Measurements from ENCODE around the gene LRRC47.
"Not testable (repeated sequence)": the region's sequence is repeated elsewhere in the genome, so short reads cannot be mapped to it uniquely, and the experiment has no call there.

The LRRC47 gene

DNA sequence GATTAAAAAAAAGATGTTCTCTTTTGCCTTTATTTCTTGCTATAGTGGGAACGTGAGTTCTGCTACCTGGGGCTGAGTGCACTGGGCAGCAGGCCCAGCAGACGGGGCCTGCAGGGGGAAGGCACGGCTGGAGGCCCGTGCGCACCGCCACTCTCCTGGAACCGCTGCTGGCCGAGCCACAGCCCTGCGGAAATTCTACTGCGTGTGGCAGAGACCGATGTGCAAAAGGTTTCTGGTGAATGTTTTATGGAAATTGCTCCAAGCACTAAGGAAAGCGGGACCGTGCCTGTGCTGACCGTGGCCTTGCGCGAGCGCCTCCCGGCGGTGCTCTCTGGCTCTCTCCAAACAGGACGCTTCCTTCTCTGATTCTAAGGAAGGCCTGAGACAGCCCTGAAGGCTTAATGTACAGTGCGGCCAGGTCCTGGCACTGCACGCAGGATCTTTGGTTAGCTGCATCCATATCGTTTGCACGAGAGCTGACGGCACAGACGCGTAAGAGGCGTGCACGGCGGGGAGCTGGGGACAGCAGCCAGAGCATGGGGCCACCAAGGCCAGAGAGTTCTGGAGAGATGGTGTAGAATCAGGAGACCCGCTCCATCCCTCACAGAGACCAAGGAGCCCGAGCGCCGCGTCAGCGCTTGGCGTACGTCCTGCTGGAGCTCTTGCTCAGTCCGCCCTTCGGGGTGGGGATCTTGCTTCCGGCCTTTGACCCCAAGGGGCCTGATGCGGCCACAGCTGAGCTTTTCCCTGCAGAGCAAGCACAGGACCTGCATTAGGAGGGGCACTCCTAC is 18.7 kb upstream of the LRRC47 start:
- DNase-seq (ENCODE audit: low read depth): no peak

DNA sequence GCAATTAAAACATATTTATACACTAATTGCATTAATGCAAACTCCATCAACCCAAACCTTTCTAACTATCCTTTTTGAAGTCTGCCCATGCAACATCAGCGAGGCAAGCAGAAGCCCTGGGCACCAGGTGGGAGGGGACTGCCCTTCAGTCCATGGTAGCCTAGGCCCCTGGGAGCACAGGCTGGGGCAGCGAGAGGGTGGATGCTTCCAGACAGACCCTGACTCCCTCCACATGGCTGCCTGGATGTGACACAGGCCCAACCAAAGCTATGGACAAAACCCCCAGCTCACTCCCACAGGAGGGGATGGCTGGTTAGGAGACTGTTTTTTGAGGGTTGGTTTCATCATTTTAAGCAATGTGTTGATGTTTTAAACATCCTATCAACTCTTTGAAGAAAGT is 17.8 kb upstream of the LRRC47 start:
- no peak for DNase-seq (ENCODE audit: low read depth)

- DNase-seq (ENCODE audit: low read depth): no peak
Measured at GRCh38 chr1:3811595-3811911, 15.3 kb upstream of the LRRC47 start.

DNA sequence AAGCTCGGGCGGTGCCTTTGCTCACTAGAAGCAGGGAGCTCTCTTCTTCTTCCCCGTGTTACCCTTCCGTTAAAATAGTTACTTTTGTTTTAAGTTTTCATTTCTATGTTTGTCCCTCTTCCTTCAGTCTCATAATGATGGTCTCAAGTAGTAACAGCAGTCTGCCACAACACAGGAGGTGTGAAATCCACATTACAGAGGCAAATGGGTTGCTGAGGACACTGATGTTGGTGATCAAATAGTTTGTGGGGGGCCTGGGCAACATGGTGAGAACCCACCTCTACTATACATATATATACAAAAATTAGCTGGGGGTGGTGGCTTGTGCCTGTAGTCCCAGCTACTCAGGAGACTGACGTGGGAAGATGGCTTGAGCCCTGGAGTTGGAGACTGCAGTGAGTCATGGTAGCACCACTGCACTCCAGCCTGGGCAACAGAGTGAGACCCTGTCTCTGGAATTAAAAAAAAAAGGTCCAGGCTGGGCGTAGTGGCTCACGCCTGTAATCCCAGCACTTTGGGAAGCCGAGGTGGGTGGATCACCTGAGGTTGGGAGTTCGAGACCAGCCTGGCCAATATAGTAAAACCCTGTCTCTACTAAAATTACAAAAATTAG is 14.0 kb upstream of the LRRC47 start:
- DNase-seq (ENCODE audit: low read depth): not testable (repeated sequence)

- no peak for DNase-seq (ENCODE audit: low read depth)
Measured at GRCh38 chr1:3809680-3810079, 13.4 kb upstream of the LRRC47 start.

DNA sequence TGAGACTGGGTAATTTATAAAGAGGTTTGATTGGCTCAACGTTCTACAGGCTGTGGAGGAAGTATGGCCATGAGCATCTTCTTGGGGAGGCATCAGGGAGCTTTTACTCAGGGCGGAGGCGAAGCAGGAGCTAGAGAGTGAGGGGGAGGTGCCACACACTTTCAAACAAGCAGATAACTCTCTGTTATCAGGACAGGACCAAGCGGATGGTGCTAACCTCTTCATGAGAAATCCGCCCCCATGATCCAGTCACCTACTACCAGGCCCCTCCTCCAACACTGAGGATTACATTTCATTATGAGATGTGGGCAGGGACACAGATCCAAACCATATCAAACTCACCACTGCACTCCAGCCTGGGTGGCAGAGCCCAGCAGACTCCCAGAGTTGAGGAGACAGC is 11.5 kb upstream of the LRRC47 start:
- DNase-seq (ENCODE audit: low read depth): no peak

DNA sequence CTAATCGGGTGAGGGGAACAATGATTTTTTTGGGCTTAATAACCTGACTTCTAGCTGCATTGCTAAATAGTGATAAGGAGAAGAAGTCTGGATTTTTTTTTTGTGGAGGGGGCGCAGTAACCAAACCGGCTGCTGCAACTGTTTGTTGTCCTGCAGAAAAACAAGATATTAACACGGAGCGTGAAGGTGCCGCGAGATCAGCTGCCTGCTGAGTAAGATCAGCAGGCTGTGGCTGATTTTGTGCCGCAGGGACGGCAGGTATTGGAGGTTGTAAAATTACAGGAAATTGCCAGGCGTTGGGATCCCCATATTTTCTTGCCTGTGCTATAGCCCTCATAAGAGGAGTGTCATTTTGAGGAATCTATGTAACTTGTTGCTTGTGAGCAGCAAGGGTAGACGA is 8.7 kb upstream of the LRRC47 start:
- no peak for DNase-seq (ENCODE audit: low read depth)

- not testable (repeated sequence) for DNase-seq (ENCODE audit: low read depth)
Measured at GRCh38 chr1:3804627-3804944, 8.3 kb upstream of the LRRC47 start.

DNA sequence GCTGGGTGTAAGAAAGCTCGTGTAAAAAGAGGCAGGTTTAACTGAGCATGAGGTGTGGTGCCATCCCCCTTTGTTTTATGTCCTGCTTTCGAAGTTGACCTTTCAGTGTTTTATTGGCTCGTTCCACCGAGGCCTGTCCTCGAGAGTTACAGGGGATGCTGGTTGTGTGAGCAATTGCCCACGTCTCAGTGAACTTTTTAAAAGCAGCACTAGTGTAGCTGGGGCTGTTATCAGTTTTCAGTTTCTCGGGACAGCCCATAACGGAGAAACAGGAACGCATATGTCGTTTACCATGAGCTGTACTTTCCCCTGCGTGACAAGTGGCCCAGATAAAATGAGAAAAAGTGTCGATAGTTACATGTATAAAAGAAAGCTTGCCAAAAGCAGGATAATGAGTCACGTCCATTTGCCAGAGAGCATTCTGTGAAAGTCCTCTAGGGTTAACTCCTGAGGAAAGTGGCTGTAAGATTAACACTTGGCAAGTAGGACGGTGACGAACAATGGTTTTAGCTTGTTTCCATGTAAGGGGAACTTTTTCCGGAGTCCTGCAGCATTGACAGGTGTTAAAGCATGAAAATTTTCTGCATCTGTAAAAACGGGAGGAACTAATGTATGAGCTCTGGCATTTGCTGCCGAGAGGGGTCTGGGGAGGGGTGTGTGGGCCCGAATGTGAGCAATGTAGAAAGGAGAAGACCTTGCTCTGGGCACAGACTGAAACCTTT is 7.8 kb upstream of the LRRC47 start:
- DNase-seq (ENCODE audit: low read depth): no peak

- not testable (repeated sequence) for DNase-seq (ENCODE audit: low read depth)
Measured at GRCh38 chr1:3800795-3801194, 4.5 kb upstream of the LRRC47 start.

DNA sequence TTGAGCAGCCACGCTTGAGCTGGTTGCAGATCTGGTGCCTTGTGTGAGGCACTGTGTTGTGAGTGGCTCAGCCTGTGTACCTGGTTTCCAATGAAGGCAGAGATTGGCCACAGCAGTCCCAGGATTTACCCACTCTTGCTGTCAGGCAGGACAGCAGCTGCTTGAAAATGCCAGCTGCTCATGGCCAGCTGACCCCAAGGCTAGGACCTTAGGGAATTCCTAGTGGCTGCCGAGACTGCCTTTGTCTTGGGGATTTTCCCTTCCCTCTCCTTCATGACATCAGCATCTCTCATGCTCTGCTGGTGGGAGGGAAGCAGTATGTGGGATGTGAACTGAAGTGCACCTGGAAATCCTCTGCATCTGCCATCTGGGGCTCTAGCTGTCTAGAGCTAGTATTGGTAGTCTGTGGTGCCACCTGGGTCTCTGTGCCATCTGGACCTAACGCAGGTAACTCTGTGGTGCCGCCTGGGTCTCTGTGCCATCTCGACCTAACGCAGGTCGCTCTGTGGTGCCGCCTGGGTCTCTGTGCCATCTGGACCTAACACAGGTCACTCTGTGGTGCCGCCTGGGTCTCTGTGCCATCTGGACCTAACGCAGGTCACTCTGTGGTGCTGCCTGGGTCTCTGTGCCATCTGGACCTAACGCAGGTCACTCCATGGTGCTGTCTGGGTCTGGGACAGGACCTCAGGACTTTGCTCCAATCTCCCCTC is 3.8 kb upstream of the LRRC47 start:
- no peak for DNase-seq (ENCODE audit: low read depth)

DNA sequence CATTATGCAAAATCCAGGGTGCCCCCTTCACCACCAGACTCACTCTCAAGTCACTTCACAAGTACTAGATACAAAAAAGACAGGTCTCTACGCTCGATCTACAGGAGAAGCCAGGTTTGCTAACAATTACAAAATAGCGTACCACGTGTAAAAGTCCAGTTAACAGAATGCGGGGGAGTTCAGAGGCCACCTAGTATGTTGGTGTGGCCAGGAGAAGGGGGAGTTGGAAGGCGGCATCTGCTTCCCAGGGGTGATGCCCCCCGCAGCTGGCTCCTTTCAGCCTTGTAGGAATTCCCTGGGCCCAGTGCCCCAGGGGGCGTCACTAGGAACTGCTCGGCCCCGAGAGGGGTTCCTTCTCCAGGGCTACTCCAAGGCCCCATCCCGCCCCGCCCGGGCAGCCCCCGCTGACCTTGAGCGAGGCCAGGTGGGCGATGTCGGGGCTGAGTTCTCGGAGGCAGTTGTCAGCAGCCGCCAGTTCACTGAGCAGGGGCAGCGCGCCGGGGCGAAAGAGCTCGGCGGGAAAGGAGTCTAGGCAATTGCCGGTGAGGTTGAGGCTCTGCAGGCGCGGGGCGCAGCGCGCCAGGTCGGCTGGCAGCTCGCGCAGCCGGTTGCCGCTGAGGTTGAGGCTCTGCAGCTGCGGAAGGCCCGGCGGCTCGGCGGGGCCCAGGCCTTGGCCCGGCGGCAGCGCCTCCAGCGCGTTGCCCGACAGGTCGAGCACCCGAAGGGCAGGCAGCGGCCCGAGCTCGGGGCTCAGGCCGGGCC is 664 bp downstream of the LRRC47 start:
- DNase-seq (ENCODE audit: low read depth): no peak

- no peak for DNase-seq (ENCODE audit: low read depth)
Measured at GRCh38 chr1:3790952-3791351, 5.3 kb downstream of the LRRC47 start.

DNA sequence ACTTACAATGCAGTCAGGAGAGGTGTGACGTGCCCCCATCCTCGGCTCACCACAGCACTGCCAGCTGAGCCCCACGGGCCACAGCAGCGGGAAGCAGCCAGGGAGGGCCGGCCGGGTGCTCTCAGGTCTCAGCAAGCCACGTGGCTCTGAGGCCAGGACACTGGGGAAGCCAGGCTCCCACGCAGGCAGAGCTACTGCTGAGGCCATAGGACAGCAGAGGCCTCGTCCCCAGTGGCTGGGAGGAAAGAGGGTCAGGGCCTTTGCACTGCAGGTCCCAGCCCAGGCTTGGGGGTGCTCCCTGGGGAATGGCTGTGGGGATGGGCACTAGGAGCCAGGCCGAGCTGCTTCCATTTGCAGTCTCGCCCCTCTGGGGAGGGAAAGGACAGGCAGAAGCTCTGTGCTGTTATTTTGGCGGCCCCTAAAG is 5.8 kb downstream of the LRRC47 start:
- no peak for DNase-seq (ENCODE audit: low read depth)

GRCh38 chr1:3789421-3790300 is 6.6 kb downstream of the LRRC47 start:
- DNase-seq (ENCODE audit: low read depth): no peak

DNA sequence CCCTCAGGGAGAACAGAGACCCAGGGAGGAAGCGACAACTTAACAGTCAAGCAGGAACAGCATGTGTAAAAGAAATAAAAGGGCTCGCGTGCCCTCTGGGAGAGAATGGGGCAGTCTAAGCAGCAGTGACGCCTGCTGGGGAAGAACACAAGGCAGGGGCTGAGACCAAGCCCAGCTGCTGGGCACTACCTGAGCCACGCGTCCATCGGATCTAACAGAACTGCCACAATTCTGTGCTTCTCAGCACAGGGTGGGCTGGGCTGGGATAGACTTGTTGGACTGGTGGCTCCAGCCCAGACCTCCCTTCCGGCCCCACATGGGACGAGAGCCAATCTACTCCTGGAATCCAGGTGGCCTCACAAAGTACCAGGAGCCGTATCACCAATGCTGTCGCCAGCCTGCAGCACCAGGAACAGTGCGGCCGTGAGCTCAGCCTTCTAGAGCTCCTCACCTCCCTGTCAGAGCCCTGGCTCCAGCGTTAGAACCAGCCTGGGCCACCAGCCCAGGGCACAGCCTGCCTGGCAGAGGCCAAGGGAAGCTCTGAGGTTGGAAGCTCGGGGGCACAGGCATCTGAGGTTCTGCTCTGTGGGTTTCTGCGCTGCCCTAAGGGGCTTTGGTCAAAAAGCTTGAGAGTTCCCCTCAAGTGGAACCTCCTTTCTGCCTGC is 7.4 kb downstream of the LRRC47 start:
- no peak for DNase-seq (ENCODE audit: low read depth)

DNA sequence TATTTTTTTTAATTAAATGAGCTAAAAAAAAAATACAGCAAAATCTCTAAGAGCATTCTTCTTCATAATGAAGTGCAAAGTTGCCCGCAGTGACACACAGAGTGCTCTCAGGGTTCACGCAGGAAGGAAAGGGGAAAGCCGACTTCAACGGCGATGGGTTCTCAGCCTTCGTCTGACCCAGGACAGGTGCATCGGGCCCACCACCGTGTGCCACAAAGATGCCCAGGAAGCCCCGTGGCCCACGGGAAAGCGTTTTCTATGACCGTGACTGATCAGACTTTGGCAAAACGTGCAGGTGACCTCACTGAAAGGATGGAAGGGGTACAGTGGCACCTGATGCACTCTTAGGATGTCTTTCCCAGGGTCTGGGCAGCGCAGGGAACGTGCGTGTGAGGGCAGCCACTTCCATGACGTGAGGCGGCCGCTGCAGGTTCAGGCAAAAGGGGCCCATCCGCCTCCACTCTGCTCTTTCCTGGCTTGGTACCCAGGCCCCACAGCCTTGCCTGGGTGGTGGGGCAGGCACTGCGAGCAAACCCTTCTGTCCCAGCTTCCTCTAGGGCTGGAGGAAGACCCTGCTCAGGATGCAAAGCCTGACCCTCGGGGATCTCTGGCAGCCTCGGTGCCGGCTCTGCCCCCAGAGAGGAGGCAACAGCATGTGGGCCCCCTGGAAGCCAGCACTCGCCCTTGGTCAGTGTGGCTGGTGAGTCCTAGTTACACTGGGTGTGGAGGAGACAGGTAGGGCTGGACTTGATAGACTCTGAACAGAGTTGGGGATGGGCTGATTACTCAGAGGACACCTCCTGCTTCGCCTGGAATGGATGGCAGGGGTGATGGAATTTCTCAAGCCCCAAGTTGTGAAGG is 8.3 kb downstream of the LRRC47 start:
- no peak for DNase-seq (ENCODE audit: low read depth)

- DNase-seq (ENCODE audit: low read depth): no peak
Measured at GRCh38 chr1:3787349-3787715, 9.0 kb downstream of the LRRC47 start.

DNA sequence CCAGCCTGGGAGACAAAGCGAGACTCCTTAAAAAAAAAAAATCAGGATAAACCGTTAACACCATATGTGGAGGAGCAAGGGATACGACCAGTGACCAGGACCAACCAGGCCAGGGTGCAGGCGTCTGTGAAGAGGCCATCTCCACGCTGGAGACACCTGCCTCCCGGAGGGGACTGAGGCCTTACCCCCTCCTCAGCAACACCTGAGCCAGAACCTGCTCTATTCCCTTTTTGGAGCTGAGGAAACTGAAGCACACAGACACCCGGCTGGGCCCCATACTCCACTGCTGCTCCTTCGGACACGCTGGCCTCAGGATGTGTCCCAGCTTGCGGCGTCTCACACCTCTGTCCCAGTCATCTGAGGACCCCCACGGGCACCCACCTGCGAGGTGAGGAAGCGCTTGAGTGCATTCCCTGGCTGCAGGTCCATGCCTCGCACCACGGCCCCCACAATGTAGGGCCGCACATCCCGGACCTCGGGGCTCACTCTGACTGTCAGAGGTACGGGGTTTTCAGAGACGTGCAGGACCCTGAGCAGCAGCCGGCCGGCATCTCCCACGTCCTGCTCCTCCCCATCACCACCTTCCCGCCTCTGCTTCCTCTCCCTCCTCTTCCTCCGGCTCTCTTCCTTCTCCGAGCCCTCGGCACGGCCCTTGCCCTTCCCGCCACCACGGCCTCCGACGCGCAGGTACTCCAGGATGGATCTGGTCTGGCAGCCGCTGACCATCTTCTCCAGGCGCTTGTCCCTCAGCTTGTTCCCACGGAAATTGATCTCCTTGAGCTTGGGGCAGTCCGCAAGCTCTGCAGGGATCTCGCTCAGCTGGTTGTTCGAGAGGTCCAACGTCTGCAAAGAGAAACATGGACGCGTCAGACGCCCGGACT is 9.6 kb downstream of the LRRC47 start:
- DNase-seq (ENCODE audit: low read depth): no peak
